Activated T-helper 1 cell treated with anti-CD3 and anti-CD28 coated beads, Interleukin-12 subunit alpha, Interleukin-12 subunit beta, Interleukin-2, Interleukin-4 antibody, amounts not matched to agents 30 ng/mL and 10 ng/mL and 1 ng/mL, durations not matched to agents 14 hours and 24 hours and 36 hours (primary cell): ENCODE data around the gene OR5AU1. TPM values are rescaled to one million over a fixed set of nuclear protein-coding genes. Genes with fewer than 3 reads are reported as not detected.
"Not testable (repeated sequence)": the region's sequence is repeated elsewhere in the genome, so short reads cannot be mapped to it uniquely, and the experiment has no call there.

Experiments used
- DNase-seq: peaks from one replicate; pipeline ENCODE4 v3.0.0; 2021; ENCODE audit warnings: low spot score
- H3K27ac Mint-ChIP-seq: one replicate; pipeline ENCODE4 v1.8.0; 2021; ENCODE audit warnings: mild to moderate bottlenecking, mixed read lengths
- H3K27me3 Mint-ChIP-seq: one replicate; pipeline ENCODE4 v1.8.0; 2022; ENCODE audit warnings: mild to moderate bottlenecking, moderate library complexity, mixed read lengths; ENCODE audit not compliant: insufficient read depth
- H3K36me3 Mint-ChIP-seq: one replicate; pipeline ENCODE4 v1.8.0; 2021; ENCODE audit warnings: low read depth, mixed read lengths
- H3K4me1 Mint-ChIP-seq: one replicate; pipeline ENCODE4 v1.8.0; 2021; ENCODE audit warnings: low read depth, mixed read lengths
- H3K4me3 Mint-ChIP-seq: one replicate; pipeline ENCODE4 v1.8.0; 2021; ENCODE audit warnings: mild to moderate bottlenecking, moderate library complexity, mixed read lengths
- H3K9me3 Mint-ChIP-seq: one replicate; pipeline ENCODE4 v1.8.0; 2021; ENCODE audit warnings: mixed read lengths
- intact Hi-C: fragments of 100-400 bp; cut with micrococcal nuclease; formaldehyde crosslinking; loops from one replicate; pipeline ENCODE4 v1.15.1; 2024
- total RNA-seq: library from RNA; stranded (reverse); gene quantifications from 2 replicates; pipeline ENCODE4 v1.2.3, GENCODE V29; 2022

Gene OR5AU1
- total RNA-seq, 1 donor from 2014 or later = not detected

- DNase-seq = no peak
- intact Hi-C loops = no loop called here
- H3K27ac Mint-ChIP-seq = no peak overlapping the region
- no peaks in the 10 kb centered on the region for H3K9me3 Mint-ChIP-seq
- no peaks in the 10 kb centered on the region for H3K4me1 Mint-ChIP-seq
- no peaks in the 10 kb centered on the region for H3K36me3 Mint-ChIP-seq
- H3K4me3 Mint-ChIP-seq = no peak overlapping the region
- peaks cover 31% of the 10 kb centered on the region for H3K27me3 Mint-ChIP-seq
These were observed 6.2 kb upstream of the OR5AU1 start for GRCh38 chr14:21162081-21162480.

GRCh38 chr14:21160061-21160610 is 4.3 kb upstream of the OR5AU1 start:
- Mint-ChIP-seq H3K4me3 (no peak overlapping the region), H3K4me1 (no peaks in the 10 kb centered on the region), H3K36me3 (no peaks in the 10 kb centered on the region), H3K9me3 (no peaks in the 10 kb centered on the region), H3K27ac (no peak overlapping the region), H3K27me3 (peaks cover 30% of the 10 kb centered on the region)
- intact Hi-C loops = no loop called here
- DNase-seq = no peak

GRCh38 chr14:21158175-21158574 is 2.3 kb upstream of the OR5AU1 start:
- H3K36me3 Mint-ChIP-seq, H3K9me3 Mint-ChIP-seq, DNase-seq, H3K4me3 Mint-ChIP-seq, intact Hi-C loops, H3K4me1 Mint-ChIP-seq, H3K27ac Mint-ChIP-seq: not testable (repeated sequence)
- peaks cover 33% of the 10 kb centered on the region for H3K27me3 Mint-ChIP-seq

- Mint-ChIP-seq H3K36me3 (no peaks in the 10 kb centered on the region), H3K9me3 (peaks cover 13% of the 10 kb centered on the region), H3K4me3 (no peak overlapping the region), H3K4me1 (no peaks in the 10 kb centered on the region), H3K27ac (no peak overlapping the region), H3K27me3 (peaks cover 2% of the 10 kb centered on the region)
- intact Hi-C loops = no loop called here
- no peak for DNase-seq
These were observed 6.1 kb downstream of the OR5AU1 start for GRCh38 chr14:21149641-21150367.

- DNase-seq = no peak
- Mint-ChIP-seq H3K4me3 (no peak overlapping the region), H3K4me1 (no peaks in the 10 kb centered on the region), H3K9me3 (peaks cover 14% of the 10 kb centered on the region), H3K27ac (no peak overlapping the region), H3K27me3 (no peaks in the 10 kb centered on the region), H3K36me3 (no peaks in the 10 kb centered on the region)
- intact Hi-C loops = no loop called here
These were observed 10.4 kb downstream of the OR5AU1 start for GRCh38 chr14:21145437-21145836.

GRCh38 chr14:21142357-21142756 is 13.5 kb downstream of the OR5AU1 start:
- Mint-ChIP-seq H3K27ac (no peak overlapping the region), H3K36me3 (no peaks in the 10 kb centered on the region), H3K9me3 (peaks cover 14% of the 10 kb centered on the region), H3K27me3 (peaks cover 3% of the 10 kb centered on the region), H3K4me1 (no peaks in the 10 kb centered on the region), H3K4me3 (no peak overlapping the region)
- no peak for DNase-seq
- intact Hi-C loops = no loop called here

GRCh38 chr14:21136024-21136423 is 19.8 kb downstream of the OR5AU1 start:
- H3K27ac Mint-ChIP-seq = no peak overlapping the region
- intact Hi-C loops = loop anchor here (1.0 kb wide), 1 partner anchor 421 kb away; no protein-coding TSS in a partner anchor
- H3K4me1 Mint-ChIP-seq = no peaks in the 10 kb centered on the region
- peaks cover 5% of the 10 kb centered on the region for H3K27me3 Mint-ChIP-seq
- no peaks in the 10 kb centered on the region for H3K9me3 Mint-ChIP-seq
- no peaks in the 10 kb centered on the region for H3K36me3 Mint-ChIP-seq
- DNase-seq = no peak
- H3K4me3 Mint-ChIP-seq = no peak overlapping the region

GRCh38 chr14:21133901-21134300 is 22.0 kb downstream of the OR5AU1 start:
- Mint-ChIP-seq H3K27ac (no peak overlapping the region), H3K36me3 (no peaks in the 10 kb centered on the region), H3K4me1 (no peaks in the 10 kb centered on the region), H3K9me3 (no peaks in the 10 kb centered on the region), H3K4me3 (no peak overlapping the region), H3K27me3 (peaks cover 7% of the 10 kb centered on the region)
- intact Hi-C loops = no loop called here
- no peak for DNase-seq

GRCh38 chr14:21123429-21123828 is 32.4 kb downstream of the OR5AU1 start:
- Mint-ChIP-seq H3K4me1 (peaks cover 5% of the 10 kb centered on the region), H3K36me3 (no peaks in the 10 kb centered on the region), H3K27ac (no peak overlapping the region), H3K4me3 (no peak overlapping the region), H3K27me3 (peaks cover 26% of the 10 kb centered on the region), H3K9me3 (peaks cover 3% of the 10 kb centered on the region)
- DNase-seq = no peak
- intact Hi-C loops = no loop called here

- Mint-ChIP-seq H3K27me3 (peaks cover 25% of the 10 kb centered on the region), H3K4me1 (peaks cover 5% of the 10 kb centered on the region), H3K4me3 (no peak overlapping the region), H3K27ac (no peak overlapping the region), H3K9me3 (peaks cover 3% of the 10 kb centered on the region), H3K36me3 (no peaks in the 10 kb centered on the region)
- DNase-seq = no peak
- intact Hi-C loops = no loop called here
These were observed 34.7 kb downstream of the OR5AU1 start for GRCh38 chr14:21121122-21121521.

GRCh38 chr14:21120686-21121085 is 35.2 kb downstream of the OR5AU1 start:
- H3K27ac Mint-ChIP-seq = no peak overlapping the region
- peaks cover 24% of the 10 kb centered on the region for H3K27me3 Mint-ChIP-seq
- peaks cover 3% of the 10 kb centered on the region for H3K9me3 Mint-ChIP-seq
- peaks cover 5% of the 10 kb centered on the region for H3K4me1 Mint-ChIP-seq
- H3K4me3 Mint-ChIP-seq = no peak overlapping the region
- DNase-seq = no peak
- H3K36me3 Mint-ChIP-seq = no peaks in the 10 kb centered on the region
- intact Hi-C loops = no loop called here

GRCh38 chr14:21118933-21119332 is 36.9 kb downstream of the OR5AU1 start:
- H3K4me3 Mint-ChIP-seq = no peak overlapping the region
- no peak overlapping the region for H3K27ac Mint-ChIP-seq
- intact Hi-C loops = no loop called here
- peaks cover 5% of the 10 kb centered on the region for H3K4me1 Mint-ChIP-seq
- no peaks in the 10 kb centered on the region for H3K9me3 Mint-ChIP-seq
- no peaks in the 10 kb centered on the region for H3K36me3 Mint-ChIP-seq
- DNase-seq = no peak
- H3K27me3 Mint-ChIP-seq = peaks cover 19% of the 10 kb centered on the region

GRCh38 chr14:21113369-21113768 is 42.5 kb downstream of the OR5AU1 start:
- no peaks in the 10 kb centered on the region for H3K36me3 Mint-ChIP-seq
- peaks cover 11% of the 10 kb centered on the region for H3K27me3 Mint-ChIP-seq
- no peak for DNase-seq
- H3K4me1 Mint-ChIP-seq = no peaks in the 10 kb centered on the region
- H3K4me3 Mint-ChIP-seq = no peak overlapping the region
- no peaks in the 10 kb centered on the region for H3K9me3 Mint-ChIP-seq
- intact Hi-C loops = no loop called here
- H3K27ac Mint-ChIP-seq = no peak overlapping the region
